K562 (cell line): ENCODE measurements around the gene QSOX2. TPM values are rescaled to one million over a fixed set of nuclear protein-coding genes. Genes with fewer than 3 reads are reported as not detected.
A peak's percentile ranks its signal among the peaks of the same experiment; 100 is the strongest.

Source experiments
- ASH1L ChIP-seq: fragments of 450-650 bp; IDR thresholded peaks from 2 replicates; pipeline ENCODE4 v1.6.1; 2018; ENCODE audit warnings: borderline replicate concordance, mild to moderate bottlenecking, low read depth; ENCODE audit not compliant: partially characterized antibody
- CTBP1 ChIP-seq: fragments of 450-650 bp; IDR thresholded peaks from 2 replicates; pipeline ENCODE4 v1.6.1; 2016; ENCODE audit warnings: borderline replicate concordance
- E2F3 ChIP-seq: fragments of 250-450 bp; sonication (Bioruptor Pico); IDR thresholded peaks from 2 replicates; pipeline ENCODE4 v1.4.0; 2020; ENCODE audit warnings: mild to moderate bottlenecking
- LCOR ChIP-seq: sonication (generic); formaldehyde crosslinking; IDR thresholded peaks from 2 replicates; pipeline ENCODE4 v1.8.0; 2022; ENCODE audit warnings: mild to moderate bottlenecking, missing genetic modification reagents
- MCM3 ChIP-seq: fragments of 450-650 bp; IDR thresholded peaks from 2 replicates; pipeline ENCODE4 v1.6.1; 2016
- MIER1 ChIP-seq: fragments of 450-650 bp; IDR thresholded peaks from 2 replicates; pipeline ENCODE4 v1.6.1; 2016; ENCODE audit warnings: antibody characterized with exemption, mild to moderate bottlenecking, low read depth
- SPI1 ChIP-seq: IDR thresholded peaks from 2 replicates; pipeline ENCODE4 v1.6.1; 2011; ENCODE audit warnings: low read depth, low read length, control low read depth, borderline replicate concordance
- ZNF280B ChIP-seq: fragments of 250-450 bp; sonication (Bioruptor Pico); IDR thresholded peaks from 2 replicates; pipeline ENCODE4 v1.5.1; 2021; ENCODE audit warnings: mild to moderate bottlenecking
- polyA plus RNA-seq, 8 experiments: library from polyadenylated mRNA; depleted of rRNA in 4 of 8; stranded (reverse) in 5 of 8; unstranded in 3 of 8; fragments of >200 nt; fragmentation: Nextera tagmentation in 2 of 8; fragmentation: Illumina TruSeq in 1 of 8; extraction: Ambion mirVana in 2 of 8; extraction: Trizol in 1 of 8; gene quantifications; 2 replicates each; pipeline versions ENCODE4 v1.2.1 to v1.2.3, GENCODE V29; 2011 to 2014; ENCODE audit warnings: inconsistent platforms in 1 of 8, missing spikeins in 1 of 8
- total RNA-seq, 7 experiments: library from RNA; depleted of rRNA in 6 of 7; stranded (reverse); fragments of >200 nt in 6 of 7; fragmentation: Illumina TruSeq in 2 of 7; extraction: Trizol in 2 of 7; gene quantifications; 2 replicates each; pipeline versions ENCODE4 v1.2.1 to v1.2.3, GENCODE V29; 2011 to 2021; ENCODE audit warnings: low replicate concordance in 1 of 7
- TF ChIP-seq, protein P1 (sequence below), 2 experiments: fragments of 450-650 bp in 1 of 2; sonication (generic) in 1 of 2; formaldehyde crosslinking in 1 of 2; IDR thresholded peaks in 1 of 2; conservative IDR thresholded peaks in 1 of 2; 2 replicates each; pipeline versions ENCODE4 v1.6.1 to v1.8.1; 2016 to 2023; ENCODE audit warnings: mild to moderate bottlenecking in 2 of 2, moderate library complexity in 2 of 2, inconsistent platforms in 1 of 2, missing genetic modification reagents in 1 of 2
- TF ChIP-seq, protein P2 (sequence below): fragments of 450-650 bp; IDR thresholded peaks from 2 replicates; pipeline ENCODE4 v1.6.1; 2016; ENCODE audit warnings: mild to moderate bottlenecking, moderate library complexity
- TF ChIP-seq, protein P3 (sequence below), 2 experiments: fragments of 450-650 bp; conservative IDR thresholded peaks; 2 replicates each; pipeline ENCODE4 v1.6.1; 2017; ENCODE audit warnings: mild to moderate bottlenecking in 2 of 2, moderate library complexity in 2 of 2

The QSOX2 gene
- total and polyA plus RNA-seq, 9 of the 15 experiments (the other 6 are each of a cell fraction or from before 2014, with no cell fraction given) = 0.51 to 23.7 (median 12.7) TPM

GRCh38 chr9:136231478-136232297 lies 13.9 kb downstream of the QSOX2 start (continued):
- TF ChIP-seq ZNF280B (CRISPR knock-in tag) (no peak), LCOR (CRISPR knock-in tag) (no peak), E2F3 (CRISPR knock-in tag) (no peak), CTBP1 (no peak), SPI1 (peak; percentile 30), ASH1L (no peak), MCM3 (no peak), MIER1 (no peak)
- TF ChIP-seq, protein P1, sequence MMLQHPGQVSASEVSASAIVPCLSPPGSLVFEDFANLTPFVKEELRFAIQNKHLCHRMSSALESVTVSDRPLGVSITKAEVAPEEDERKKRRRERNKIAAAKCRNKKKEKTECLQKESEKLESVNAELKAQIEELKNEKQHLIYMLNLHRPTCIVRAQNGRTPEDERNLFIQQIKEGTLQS (IDR thresholded peaks at IDR 0.05) = no peak
- TF ChIP-seq, protein P1 (CRISPR knock-in tag; conservative IDR thresholded peaks at IDR 0.05) = no peak
- TF ChIP-seq, protein P2, sequence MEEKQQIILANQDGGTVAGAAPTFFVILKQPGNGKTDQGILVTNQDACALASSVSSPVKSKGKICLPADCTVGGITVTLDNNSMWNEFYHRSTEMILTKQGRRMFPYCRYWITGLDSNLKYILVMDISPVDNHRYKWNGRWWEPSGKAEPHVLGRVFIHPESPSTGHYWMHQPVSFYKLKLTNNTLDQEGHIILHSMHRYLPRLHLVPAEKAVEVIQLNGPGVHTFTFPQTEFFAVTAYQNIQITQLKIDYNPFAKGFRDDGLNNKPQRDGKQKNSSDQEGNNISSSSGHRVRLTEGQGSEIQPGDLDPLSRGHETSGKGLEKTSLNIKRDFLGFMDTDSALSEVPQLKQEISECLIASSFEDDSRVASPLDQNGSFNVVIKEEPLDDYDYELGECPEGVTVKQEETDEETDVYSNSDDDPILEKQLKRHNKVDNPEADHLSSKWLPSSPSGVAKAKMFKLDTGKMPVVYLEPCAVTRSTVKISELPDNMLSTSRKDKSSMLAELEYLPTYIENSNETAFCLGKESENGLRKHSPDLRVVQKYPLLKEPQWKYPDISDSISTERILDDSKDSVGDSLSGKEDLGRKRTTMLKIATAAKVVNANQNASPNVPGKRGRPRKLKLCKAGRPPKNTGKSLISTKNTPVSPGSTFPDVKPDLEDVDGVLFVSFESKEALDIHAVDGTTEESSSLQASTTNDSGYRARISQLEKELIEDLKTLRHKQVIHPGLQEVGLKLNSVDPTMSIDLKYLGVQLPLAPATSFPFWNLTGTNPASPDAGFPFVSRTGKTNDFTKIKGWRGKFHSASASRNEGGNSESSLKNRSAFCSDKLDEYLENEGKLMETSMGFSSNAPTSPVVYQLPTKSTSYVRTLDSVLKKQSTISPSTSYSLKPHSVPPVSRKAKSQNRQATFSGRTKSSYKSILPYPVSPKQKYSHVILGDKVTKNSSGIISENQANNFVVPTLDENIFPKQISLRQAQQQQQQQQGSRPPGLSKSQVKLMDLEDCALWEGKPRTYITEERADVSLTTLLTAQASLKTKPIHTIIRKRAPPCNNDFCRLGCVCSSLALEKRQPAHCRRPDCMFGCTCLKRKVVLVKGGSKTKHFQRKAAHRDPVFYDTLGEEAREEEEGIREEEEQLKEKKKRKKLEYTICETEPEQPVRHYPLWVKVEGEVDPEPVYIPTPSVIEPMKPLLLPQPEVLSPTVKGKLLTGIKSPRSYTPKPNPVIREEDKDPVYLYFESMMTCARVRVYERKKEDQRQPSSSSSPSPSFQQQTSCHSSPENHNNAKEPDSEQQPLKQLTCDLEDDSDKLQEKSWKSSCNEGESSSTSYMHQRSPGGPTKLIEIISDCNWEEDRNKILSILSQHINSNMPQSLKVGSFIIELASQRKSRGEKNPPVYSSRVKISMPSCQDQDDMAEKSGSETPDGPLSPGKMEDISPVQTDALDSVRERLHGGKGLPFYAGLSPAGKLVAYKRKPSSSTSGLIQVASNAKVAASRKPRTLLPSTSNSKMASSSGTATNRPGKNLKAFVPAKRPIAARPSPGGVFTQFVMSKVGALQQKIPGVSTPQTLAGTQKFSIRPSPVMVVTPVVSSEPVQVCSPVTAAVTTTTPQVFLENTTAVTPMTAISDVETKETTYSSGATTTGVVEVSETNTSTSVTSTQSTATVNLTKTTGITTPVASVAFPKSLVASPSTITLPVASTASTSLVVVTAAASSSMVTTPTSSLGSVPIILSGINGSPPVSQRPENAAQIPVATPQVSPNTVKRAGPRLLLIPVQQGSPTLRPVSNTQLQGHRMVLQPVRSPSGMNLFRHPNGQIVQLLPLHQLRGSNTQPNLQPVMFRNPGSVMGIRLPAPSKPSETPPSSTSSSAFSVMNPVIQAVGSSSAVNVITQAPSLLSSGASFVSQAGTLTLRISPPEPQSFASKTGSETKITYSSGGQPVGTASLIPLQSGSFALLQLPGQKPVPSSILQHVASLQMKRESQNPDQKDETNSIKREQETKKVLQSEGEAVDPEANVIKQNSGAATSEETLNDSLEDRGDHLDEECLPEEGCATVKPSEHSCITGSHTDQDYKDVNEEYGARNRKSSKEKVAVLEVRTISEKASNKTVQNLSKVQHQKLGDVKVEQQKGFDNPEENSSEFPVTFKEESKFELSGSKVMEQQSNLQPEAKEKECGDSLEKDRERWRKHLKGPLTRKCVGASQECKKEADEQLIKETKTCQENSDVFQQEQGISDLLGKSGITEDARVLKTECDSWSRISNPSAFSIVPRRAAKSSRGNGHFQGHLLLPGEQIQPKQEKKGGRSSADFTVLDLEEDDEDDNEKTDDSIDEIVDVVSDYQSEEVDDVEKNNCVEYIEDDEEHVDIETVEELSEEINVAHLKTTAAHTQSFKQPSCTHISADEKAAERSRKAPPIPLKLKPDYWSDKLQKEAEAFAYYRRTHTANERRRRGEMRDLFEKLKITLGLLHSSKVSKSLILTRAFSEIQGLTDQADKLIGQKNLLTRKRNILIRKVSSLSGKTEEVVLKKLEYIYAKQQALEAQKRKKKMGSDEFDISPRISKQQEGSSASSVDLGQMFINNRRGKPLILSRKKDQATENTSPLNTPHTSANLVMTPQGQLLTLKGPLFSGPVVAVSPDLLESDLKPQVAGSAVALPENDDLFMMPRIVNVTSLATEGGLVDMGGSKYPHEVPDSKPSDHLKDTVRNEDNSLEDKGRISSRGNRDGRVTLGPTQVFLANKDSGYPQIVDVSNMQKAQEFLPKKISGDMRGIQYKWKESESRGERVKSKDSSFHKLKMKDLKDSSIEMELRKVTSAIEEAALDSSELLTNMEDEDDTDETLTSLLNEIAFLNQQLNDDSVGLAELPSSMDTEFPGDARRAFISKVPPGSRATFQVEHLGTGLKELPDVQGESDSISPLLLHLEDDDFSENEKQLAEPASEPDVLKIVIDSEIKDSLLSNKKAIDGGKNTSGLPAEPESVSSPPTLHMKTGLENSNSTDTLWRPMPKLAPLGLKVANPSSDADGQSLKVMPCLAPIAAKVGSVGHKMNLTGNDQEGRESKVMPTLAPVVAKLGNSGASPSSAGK = peak; percentile 65
- TF ChIP-seq, protein P3, sequence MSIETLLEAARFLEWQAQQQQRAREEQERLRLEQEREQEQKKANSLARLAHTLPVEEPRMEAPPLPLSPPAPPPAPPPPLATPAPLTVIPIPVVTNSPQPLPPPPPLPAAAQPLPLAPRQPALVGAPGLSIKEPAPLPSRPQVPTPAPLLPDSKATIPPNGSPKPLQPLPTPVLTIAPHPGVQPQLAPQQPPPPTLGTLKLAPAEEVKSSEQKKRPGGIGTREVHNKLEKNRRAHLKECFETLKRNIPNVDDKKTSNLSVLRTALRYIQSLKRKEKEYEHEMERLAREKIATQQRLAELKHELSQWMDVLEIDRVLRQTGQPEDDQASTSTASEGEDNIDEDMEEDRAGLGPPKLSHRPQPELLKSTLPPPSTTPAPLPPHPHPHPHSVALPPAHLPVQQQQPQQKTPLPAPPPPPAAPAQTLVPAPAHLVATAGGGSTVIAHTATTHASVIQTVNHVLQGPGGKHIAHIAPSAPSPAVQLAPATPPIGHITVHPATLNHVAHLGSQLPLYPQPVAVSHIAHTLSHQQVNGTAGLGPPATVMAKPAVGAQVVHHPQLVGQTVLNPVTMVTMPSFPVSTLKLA (conservative IDR thresholded peaks at IDR 0.05) = peak in 1 of 2 experiments; percentile 50; a peak in 1 of 4 replicates
